Measurements from ENCODE around the gene ADD2.

GRCh38 chr2:70626254-70626990, 141.6 kb downstream of the ADD2 start:
- no peak for TF ChIP-seq CTCF (IDR thresholded peaks at IDR 0.05)
- TF ChIP-seq POLR2A (IDR thresholded peaks at IDR 0.05), result no peak

All from thyroid gland (tissue), 4 donors.